Stomach smooth muscle (tissue), 2 donors: Measurements from ENCODE around the gene CAV3.

Source experiments
- H3K27ac ChIP-seq: one replicate; pipeline ENCODE4 v1.7.0; 2013; ENCODE audit warnings: mild to moderate bottlenecking, low read length, inconsistent platforms
- H3K27me3 ChIP-seq, 2 donors: one replicate each; pipeline ENCODE4 v1.7.0; 2013; ENCODE audit warnings: low read length in 2 of 2; ENCODE audit not compliant: insufficient read depth in 2 of 2, control insufficient read depth in 1 of 2
- H3K36me3 ChIP-seq, 2 donors: one replicate each; pipeline ENCODE4 v1.7.0; 2013; ENCODE audit warnings: low read length in 2 of 2; ENCODE audit not compliant: control insufficient read depth in 2 of 2, insufficient read depth in 2 of 2
- H3K4me1 ChIP-seq: one replicate; pipeline ENCODE4 v1.7.0; 2013; ENCODE audit warnings: low read length; ENCODE audit not compliant: control insufficient read depth, insufficient read depth
- H3K4me3 ChIP-seq, 2 donors: one replicate each; pipeline ENCODE4 v1.7.0; 2013; ENCODE audit warnings: low read length in 2 of 2
- H3K9ac ChIP-seq, 2 donors: one replicate each; pipeline ENCODE4 v1.7.0; 2013; ENCODE audit warnings: low read length in 2 of 2, mild to moderate bottlenecking in 1 of 2
- H3K9me3 ChIP-seq, 2 donors: one replicate each; pipeline ENCODE4 v1.7.0; 2013; ENCODE audit warnings: low read length in 2 of 2; ENCODE audit not compliant: control insufficient read depth in 2 of 2
- donor health status: healthy.
- donor health status: Pancreatic carcinoma.

Gene CAV3

DNA sequence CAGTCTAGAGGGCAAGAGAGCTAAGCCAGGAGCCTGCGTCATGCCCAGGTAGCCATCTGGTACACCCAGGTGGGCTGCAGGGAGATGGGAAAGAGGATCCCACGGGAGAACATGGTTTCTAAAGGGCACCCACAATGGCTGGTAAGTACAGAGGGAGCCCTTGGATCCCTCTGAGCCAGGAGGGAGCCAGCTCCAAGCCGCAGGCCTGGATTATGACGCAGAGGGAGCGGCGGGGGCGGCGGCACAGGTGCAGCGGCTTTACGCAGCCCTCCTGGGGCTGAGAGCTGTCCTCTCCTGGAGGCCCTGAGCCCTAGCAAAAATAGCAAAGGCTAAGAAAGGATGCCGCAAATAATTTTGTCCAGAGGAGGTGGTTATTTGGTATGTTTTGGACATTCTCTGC, 2.8 kb downstream of the CAV3 start:
- no peaks in the 10 kb centered on the region for H3K36me3 ChIP-seq

DNA sequence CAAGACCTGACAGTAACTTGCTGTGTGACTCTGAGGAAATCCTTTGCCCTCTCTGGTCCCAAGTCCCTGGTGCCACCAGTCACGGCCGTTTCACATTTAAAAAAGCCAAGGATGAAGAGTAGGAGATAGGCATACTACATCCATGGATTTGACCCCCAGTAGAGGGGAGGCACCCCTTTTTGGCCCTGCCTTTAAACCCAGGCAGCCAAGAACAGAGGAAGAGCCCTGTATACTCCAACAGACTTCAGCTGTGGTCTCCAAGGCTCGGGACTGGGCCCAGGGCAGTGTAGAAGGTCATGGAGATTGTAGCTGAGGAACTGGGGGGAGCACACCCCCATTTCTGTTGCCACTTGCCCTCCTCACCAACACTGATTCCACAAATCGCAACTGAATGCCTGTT, 3.7 kb downstream of the CAV3 start:
- Histone ChIP-seq H3K9me3 (no peaks in the 10 kb centered on the region), H3K27ac (no peak overlapping the region), H3K4me1 (peaks cover 5% of the 10 kb centered on the region), H3K9ac (no peak overlapping the region), H3K27me3 (peaks cover 2 to 6% of the 10 kb centered on the region in 2 donors), H3K4me3 (no peak overlapping the region), H3K36me3 (no peaks in the 10 kb centered on the region)

More for the DNA sequence above, 2.8 kb downstream of the CAV3 start:
- Histone ChIP-seq H3K4me1 (peaks cover 4% of the 10 kb centered on the region), H3K27me3 (peaks cover under 1 to 2% of the 10 kb centered on the region in 2 donors), H3K4me3 (no peak overlapping the region), H3K9me3 (no peaks in the 10 kb centered on the region), H3K9ac (no peak overlapping the region), H3K27ac (no peak overlapping the region)

DNA sequence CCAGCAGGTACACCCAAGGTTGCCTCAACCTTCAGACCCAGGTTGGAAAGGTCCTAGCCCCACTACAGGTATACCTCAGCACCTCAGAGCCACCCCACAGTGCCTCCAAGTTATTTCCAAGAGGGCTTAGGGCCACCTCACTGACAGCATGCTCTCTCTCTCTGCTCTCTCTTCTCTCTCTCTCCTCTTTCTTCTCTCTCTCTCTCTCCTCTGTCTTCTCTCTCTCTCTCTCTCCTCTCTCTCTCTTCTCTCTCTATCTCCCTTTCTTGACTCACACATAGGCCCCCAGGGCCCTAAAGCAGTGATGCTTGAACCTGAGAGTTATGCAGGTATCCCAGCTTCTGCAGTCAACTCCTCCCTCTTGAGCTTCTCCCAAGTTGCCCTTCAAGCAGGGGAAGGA, 4.2 kb downstream of the CAV3 start:
- Histone ChIP-seq H3K4me1 (peaks cover 5% of the 10 kb centered on the region), H3K9me3 (no peaks in the 10 kb centered on the region), H3K9ac (no peak overlapping the region), H3K36me3 (no peaks in the 10 kb centered on the region), H3K27me3 (peaks cover 2 to 6% of the 10 kb centered on the region in 2 donors), H3K4me3 (no peak overlapping the region), H3K27ac (no peak overlapping the region)

DNA sequence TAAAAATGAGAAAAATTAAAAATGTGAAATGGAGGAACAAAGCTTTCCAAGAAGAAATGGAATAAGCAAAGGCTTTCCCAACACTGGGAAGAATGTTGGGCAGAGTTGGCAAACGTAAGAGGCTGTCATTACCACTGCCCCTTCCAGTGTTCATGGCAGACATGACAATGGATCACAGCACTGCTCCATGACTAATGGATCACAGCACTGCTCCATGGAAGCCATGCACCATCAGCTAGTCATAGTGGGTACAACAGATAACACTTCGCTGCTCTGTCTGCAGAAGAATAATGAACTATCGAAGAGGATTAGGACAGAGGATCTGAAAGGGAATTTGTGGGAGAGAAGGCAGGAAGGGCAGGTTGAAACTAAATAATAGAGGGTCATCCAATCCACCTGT, 5.0 kb downstream of the CAV3 start:
- no peak overlapping the region for H3K9ac ChIP-seq
- no peak overlapping the region for H3K27ac ChIP-seq
- H3K27me3 ChIP-seq: peaks cover 2 to 6% of the 10 kb centered on the region in 2 donors
- peaks cover 5% of the 10 kb centered on the region for H3K4me1 ChIP-seq
- H3K36me3 ChIP-seq: no peaks in the 10 kb centered on the region
- H3K9me3 ChIP-seq: no peaks in the 10 kb centered on the region
- no peak overlapping the region for H3K4me3 ChIP-seq

DNA sequence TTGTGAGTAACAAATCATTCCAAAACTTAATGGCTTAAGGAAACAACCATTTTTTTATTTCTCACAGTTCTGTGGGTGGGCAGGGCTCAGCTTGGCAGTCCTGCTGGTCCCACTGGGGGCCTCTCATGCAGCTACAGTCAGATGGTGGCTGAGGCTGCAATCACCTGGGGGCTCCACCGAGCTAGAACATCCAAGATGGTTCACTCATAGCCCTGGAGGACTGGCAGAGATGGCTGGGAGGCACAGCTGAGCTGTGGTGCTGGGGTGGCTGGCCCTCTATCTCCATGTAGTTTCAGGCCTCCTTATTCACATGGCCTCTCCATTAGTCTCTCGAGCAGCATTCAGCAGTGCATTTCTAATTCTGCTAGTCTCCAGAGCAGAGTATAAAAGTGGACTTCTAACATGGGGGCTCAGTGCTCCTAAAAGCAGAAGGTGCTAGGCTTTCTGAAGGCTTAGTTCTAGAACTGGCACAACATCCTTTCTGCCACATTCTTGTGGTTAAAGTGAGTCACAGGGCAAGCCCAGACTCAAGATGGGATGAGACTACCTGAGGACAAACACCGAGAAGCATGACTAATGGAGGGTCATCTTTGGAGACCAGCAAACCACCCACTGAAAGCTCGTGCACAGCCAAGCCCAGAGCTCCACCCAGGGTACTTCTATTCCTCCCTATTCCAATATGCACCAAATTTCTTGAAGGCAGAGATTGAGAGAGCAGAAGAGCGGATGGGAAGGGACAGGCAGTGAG, 6.3 kb downstream of the CAV3 start:
- Histone ChIP-seq H3K9me3 (no peaks in the 10 kb centered on the region), H3K27ac (no peak overlapping the region), H3K9ac (no peak overlapping the region), H3K27me3 (peaks cover 2 to 6% of the 10 kb centered on the region in 2 donors), H3K4me3 (no peak overlapping the region), H3K4me1 (peaks cover 5% of the 10 kb centered on the region), H3K36me3 (no peaks in the 10 kb centered on the region)

DNA sequence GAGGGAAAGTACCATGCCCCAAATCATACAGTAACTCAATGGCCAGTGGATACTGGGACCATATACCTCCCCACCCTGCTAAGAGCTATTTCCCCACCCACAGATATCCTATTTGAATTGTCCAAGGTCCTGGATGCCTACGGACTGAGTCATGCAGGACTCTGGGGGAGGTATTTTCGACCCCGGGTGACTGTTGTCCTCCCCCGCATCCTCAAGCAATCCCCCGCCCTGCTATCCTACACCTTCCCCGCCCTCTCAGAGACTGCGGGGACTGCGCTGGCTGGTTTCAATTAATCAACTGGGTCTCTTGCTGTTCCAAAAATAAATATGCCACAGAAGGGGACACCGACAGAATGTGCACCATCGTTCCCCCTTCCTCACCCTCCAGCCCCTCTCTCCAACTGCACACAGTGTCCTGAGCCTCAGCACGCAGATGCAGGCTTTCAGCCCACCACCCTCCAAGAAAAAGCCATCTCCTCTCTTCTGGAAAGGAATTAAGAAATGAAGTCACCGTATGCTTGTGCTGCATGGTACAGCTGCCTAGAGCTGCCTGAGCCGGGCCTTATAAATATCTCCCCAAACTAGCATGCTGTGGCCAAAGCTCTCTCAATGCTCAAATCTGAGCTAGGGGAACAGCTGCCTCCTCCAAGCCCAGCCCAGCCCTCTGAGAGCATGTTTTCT, 8.1 kb downstream of the CAV3 start:
- H3K27ac ChIP-seq: no peak overlapping the region
- peaks cover 2 to 6% of the 10 kb centered on the region in 2 donors for H3K27me3 ChIP-seq
- H3K36me3 ChIP-seq: no peaks in the 10 kb centered on the region
- H3K9me3 ChIP-seq: no peaks in the 10 kb centered on the region
- peak overlapping the region in 1 of 2 donors; percentile 29 for H3K4me3 ChIP-seq
- peaks cover 5% of the 10 kb centered on the region for H3K4me1 ChIP-seq
- H3K9ac ChIP-seq: no peak overlapping the region

DNA sequence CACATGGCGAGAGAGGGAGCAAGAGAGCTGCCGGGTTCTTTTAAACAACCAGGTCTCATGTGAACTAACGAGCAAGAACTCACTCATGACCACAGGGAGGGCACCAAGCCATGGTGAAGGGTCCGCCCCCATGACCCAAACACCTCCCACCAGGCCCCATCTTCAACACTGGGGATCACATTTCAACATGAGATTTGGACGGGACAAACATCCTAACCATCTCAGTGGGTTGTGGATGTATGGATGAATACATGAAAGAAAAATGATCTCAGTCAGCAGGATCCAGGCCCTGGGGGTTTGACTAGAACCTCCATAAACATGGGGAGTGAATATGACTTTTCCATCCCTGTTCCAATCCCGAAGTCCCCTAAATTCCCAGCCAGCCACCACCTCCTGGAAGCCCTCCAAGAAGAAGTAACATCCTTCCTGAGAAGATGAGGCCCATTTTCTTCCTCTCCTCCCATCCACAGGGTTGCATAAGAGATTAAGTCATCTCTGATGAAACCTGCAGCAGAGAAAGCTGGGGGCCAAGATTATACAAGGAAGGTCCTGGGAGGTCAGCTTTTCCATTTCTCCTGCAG, 9.5 kb downstream of the CAV3 start:
- Histone ChIP-seq H3K4me3 (no peak overlapping the region), H3K27me3 (peaks cover 2 to 8% of the 10 kb centered on the region in 2 donors), H3K27ac (no peak overlapping the region), H3K9me3 (no peaks in the 10 kb centered on the region), H3K9ac (no peak overlapping the region), H3K4me1 (peaks cover 5% of the 10 kb centered on the region), H3K36me3 (no peaks in the 10 kb centered on the region)

DNA sequence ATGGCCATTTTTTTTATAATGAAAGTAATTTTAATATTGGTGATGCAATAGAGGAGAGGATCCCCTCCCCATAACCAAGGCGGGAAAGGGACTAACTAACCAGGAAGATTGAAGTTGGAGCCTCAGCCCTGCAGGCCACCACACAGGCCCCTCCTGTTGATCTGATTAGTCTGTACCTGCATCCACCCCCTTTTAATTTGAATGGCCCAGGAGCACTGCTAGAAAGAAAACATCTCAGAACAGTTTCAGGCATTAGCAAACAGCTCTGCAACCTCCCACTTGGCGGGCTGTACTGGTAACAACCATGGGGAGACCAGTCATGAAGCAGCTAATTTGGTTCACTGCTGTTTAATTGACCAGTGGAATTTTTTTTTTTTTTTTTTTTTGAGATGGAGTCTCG, 10.3 kb downstream of the CAV3 start:
- Histone ChIP-seq H3K27me3 (peaks cover 2 to 8% of the 10 kb centered on the region in 2 donors), H3K36me3 (no peaks in the 10 kb centered on the region), H3K9me3 (no peaks in the 10 kb centered on the region), H3K4me1 (peaks cover 5% of the 10 kb centered on the region), H3K4me3 (no peak overlapping the region), H3K9ac (no peak overlapping the region), H3K27ac (no peak overlapping the region)

DNA sequence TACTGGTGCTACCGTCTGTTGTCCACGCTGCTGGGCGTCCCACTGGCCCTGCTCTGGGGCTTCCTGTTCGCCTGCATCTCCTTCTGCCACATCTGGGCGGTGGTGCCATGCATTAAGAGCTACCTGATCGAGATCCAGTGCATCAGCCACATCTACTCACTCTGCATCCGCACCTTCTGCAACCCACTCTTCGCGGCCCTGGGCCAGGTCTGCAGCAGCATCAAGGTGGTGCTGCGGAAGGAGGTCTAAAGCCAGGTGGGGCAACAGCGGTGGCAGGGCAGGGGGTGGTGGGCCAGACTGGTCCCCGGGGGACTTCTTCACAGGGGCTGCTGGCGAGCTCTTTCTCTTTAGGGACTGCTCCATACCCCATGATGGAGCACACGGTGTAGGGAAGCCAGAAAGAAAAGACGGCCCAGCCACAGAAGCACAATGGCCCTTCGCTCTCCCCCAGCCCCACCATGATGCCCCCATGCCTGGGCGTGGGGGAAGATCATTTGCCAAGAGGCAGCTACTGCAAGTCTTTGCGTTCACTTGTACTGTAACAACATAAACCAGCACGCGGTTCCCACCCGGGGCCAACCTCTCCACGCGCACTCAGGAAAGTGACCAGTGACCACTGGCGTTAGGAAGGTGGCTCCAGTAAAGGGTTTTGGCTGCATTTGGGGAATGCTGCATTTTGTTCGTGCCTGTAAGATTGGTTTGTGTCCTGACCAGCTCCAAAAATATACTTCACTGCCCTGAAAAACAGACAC, 12.2 kb downstream of the CAV3 start:
- Histone ChIP-seq H3K9ac (no peak overlapping the region), H3K9me3 (no peaks in the 10 kb centered on the region), H3K4me1 (peaks cover 5% of the 10 kb centered on the region), H3K27ac (no peak overlapping the region), H3K36me3 (no peaks in the 10 kb centered on the region), H3K27me3 (peaks cover under 1 to 8% of the 10 kb centered on the region in 2 donors), H3K4me3 (no peak overlapping the region)

DNA sequence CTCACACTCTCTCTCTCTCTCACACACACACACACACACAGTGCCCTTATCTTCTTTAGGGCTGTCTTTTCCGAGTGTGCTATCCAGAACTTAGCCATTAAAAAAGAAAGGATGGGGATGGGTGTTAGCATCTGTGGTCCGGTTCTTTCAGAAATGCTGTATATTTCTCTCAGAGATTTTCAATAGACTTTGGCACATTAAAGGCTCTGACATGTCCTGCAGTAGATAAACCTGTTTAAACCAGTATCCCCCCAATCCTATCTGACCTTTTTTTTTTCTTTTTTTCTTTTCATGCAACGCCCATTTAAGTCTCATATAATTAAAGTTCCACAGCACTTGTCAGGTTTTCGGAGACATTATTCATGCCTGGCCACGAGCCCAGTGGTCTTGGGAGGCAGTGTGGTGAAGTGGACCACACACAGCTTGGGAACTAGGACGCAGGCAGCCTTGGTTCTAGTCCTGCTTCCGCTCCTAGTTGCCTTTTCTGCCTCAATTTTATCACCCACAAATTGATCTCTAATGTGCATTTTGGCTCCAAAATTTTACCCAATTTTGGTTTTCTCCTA, 13.3 kb downstream of the CAV3 start:
- no peaks in the 10 kb centered on the region for H3K36me3 ChIP-seq
- H3K9ac ChIP-seq: no peak overlapping the region
- H3K9me3 ChIP-seq: no peaks in the 10 kb centered on the region
- no peak overlapping the region for H3K4me3 ChIP-seq
- no peaks in the 10 kb centered on the region for H3K4me1 ChIP-seq
- no peak overlapping the region for H3K27ac ChIP-seq
- H3K27me3 ChIP-seq: peaks cover 0 to 4% of the 10 kb centered on the region in 2 donors
